Measurements from ENCODE around the gene WASL.

- TF ChIP-seq CTCF (IDR thresholded peaks at IDR 0.05): no peak
- TF ChIP-seq EP300 (IDR thresholded peaks at IDR 0.05): no peak
- TF ChIP-seq POLR2A (IDR thresholded peaks at IDR 0.05): no peak
These were observed 21.5 kb downstream of the WASL start for GRCh38 chr7:123727071-123727837.
